Nephron progenitor cell (in vitro differentiated cells): Measurements from ENCODE around the gene EVI2B.

Experiments used
- DNase-seq: peaks from one replicate; pipeline ENCODE4 v3.0.0; 2021
- H3K27ac Mint-ChIP-seq: 2 replicates; pipeline ENCODE4 v1.8.0; 2021; ENCODE audit warnings: mild to moderate bottlenecking, moderate library complexity, mixed read lengths
- H3K27me3 Mint-ChIP-seq: 2 replicates; pipeline ENCODE4 v1.8.0; 2021; ENCODE audit warnings: mild to moderate bottlenecking, low read depth, mixed read lengths; ENCODE audit not compliant: poor library complexity
- H3K36me3 Mint-ChIP-seq: 2 replicates; pipeline ENCODE4 v1.8.0; 2021; ENCODE audit warnings: low read depth, mixed read lengths
- H3K4me1 Mint-ChIP-seq: 2 replicates; pipeline ENCODE4 v1.8.0; 2021; ENCODE audit warnings: mixed read lengths
- H3K4me3 Mint-ChIP-seq: 2 replicates; pipeline ENCODE4 v1.8.0; 2021; ENCODE audit warnings: mild to moderate bottlenecking, moderate library complexity, mixed read lengths
- H3K9me3 Mint-ChIP-seq: 2 replicates; pipeline ENCODE4 v1.8.0; 2021; ENCODE audit warnings: mild to moderate bottlenecking, moderate library complexity, mixed read lengths
- TF ChIP-seq, protein P1 (sequence below): fragments of 200-600 bp; sonication (generic); IDR thresholded peaks from 2 replicates; pipeline ENCODE4 v1.5.0; 2021; ENCODE audit warnings: antibody characterized with exemption

Gene EVI2B

DNA sequence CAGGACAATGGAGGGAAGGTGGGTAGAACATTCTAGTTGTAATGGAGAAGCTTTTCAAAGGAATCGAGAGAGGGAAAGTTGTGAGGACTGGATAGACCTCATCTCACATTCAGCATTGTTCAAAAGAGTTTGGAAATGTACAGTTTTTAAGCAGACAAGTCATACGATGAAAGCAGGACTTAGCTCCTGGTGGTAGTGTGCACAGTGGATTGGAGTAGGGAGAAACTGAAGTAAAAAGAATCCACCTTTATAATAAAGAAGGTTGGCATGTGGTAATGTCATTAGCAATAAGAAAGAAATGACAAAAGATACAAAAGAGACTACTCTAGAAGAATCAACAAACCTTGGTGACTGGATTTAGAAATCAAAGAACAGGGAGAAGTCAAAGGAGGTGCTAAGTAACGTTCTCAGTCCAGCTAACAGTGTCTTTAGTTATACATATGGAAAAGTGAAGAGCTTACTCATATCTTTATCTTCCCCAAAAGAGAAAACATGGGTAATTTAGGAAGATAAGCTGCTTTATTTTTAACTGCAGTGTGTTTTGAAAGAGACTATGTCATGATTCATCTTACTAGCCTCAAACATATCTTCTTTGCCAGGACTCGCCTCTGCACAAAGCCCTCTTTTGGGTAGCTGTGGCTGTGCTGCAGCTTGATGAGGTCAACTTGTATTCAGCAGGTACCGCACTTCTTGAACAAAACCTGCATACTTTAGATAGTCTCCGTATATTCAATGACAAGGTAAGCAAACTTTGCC is 26.2 kb upstream of the EVI2B start:
- H3K4me1 Mint-ChIP-seq = no peaks in the 10 kb centered on the region
- TF ChIP-seq, protein P1, sequence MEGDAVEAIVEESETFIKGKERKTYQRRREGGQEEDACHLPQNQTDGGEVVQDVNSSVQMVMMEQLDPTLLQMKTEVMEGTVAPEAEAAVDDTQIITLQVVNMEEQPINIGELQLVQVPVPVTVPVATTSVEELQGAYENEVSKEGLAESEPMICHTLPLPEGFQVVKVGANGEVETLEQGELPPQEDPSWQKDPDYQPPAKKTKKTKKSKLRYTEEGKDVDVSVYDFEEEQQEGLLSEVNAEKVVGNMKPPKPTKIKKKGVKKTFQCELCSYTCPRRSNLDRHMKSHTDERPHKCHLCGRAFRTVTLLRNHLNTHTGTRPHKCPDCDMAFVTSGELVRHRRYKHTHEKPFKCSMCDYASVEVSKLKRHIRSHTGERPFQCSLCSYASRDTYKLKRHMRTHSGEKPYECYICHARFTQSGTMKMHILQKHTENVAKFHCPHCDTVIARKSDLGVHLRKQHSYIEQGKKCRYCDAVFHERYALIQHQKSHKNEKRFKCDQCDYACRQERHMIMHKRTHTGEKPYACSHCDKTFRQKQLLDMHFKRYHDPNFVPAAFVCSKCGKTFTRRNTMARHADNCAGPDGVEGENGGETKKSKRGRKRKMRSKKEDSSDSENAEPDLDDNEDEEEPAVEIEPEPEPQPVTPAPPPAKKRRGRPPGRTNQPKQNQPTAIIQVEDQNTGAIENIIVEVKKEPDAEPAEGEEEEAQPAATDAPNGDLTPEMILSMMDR = no peak
- no peaks in the 10 kb centered on the region for H3K9me3 Mint-ChIP-seq
- DNase-seq = no peak
- no peak overlapping the region for H3K4me3 Mint-ChIP-seq
- H3K27ac Mint-ChIP-seq = no peak overlapping the region
- H3K27me3 Mint-ChIP-seq = no peaks in the 10 kb centered on the region
- peaks cover 41% of the 10 kb centered on the region for H3K36me3 Mint-ChIP-seq

DNA sequence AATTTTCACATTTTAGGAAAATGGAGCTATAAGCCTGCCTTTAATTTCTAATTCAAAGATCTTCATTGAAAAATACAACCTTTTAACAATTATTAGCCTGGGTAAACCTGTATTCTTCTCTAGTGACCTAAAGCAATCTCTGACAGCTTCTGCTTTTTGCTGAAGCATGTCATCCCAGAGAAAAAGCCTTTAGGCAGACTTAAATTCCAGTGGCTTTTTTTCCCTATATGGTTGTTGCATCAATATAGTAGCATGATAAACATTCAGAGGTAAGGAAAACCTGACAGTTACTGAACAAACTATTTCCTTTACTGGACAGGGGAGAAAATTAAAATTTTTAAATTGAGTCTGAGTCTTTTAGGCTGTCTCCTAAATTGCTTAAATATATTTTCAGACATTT is 15.4 kb upstream of the EVI2B start:
- H3K27ac Mint-ChIP-seq = no peak overlapping the region
- no peak overlapping the region for H3K4me3 Mint-ChIP-seq
- TF ChIP-seq, protein P1 = no peak
- DNase-seq = no peak
- peaks cover 40% of the 10 kb centered on the region for H3K36me3 Mint-ChIP-seq
- no peaks in the 10 kb centered on the region for H3K27me3 Mint-ChIP-seq
- H3K4me1 Mint-ChIP-seq = no peaks in the 10 kb centered on the region
- no peaks in the 10 kb centered on the region for H3K9me3 Mint-ChIP-seq

DNA sequence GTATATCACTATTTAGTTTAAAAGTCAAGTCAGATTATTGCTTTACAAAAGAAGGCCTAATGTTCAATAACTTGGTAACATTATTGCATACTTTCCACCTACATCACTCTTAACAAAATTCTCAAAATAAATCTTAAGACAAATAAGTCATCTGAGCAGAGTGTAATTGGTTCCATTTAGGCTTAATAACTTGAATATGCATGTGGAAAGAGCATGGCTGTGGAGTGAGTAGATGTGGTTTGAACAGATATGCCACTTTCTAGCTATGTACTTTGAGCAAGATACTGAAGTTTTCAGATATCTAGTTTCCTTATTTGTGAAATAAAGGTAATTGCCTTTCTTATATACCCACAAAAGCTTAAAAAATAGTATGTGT is 14.3 kb upstream of the EVI2B start:
- Mint-ChIP-seq H3K27ac (no peak overlapping the region), H3K4me1 (no peaks in the 10 kb centered on the region), H3K4me3 (no peak overlapping the region), H3K36me3 (peaks cover 40% of the 10 kb centered on the region), H3K27me3 (no peaks in the 10 kb centered on the region), H3K9me3 (no peaks in the 10 kb centered on the region)
- TF ChIP-seq, protein P1 = no peak
- DNase-seq = no peak

DNA sequence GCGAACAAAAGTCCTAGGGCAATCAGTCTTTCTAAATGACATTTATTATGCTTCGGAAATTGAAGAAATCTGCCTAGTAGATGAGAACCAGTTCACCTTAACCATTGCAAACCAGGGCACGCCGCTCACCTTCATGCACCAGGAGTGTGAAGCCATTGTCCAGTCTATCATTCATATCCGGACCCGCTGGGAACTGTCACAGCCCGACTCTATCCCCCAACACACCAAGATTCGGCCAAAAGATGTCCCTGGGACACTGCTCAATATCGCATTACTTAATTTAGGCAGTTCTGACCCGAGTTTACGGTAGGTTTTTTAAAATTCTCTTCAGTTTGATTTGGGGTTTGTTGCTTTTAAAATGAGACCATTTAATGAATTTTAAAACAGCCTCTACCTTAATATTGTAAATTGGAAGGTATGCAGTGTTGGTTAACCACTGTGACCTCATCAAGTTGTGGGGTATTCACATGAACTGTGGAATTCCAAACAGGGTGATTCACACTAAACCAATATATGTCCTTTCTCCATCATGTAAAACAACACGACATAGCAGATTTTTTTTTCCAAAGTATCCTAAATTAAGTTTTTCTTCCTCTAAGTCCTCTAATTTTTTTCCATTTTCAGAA is 13.8 kb upstream of the EVI2B start:
- H3K9me3 Mint-ChIP-seq = no peaks in the 10 kb centered on the region
- no peaks in the 10 kb centered on the region for H3K4me1 Mint-ChIP-seq
- no peaks in the 10 kb centered on the region for H3K27me3 Mint-ChIP-seq
- TF ChIP-seq, protein P1 = no peak
- no peak for DNase-seq
- H3K36me3 Mint-ChIP-seq = peaks cover 40% of the 10 kb centered on the region
- H3K27ac Mint-ChIP-seq = no peak overlapping the region
- H3K4me3 Mint-ChIP-seq = no peak overlapping the region

DNA sequence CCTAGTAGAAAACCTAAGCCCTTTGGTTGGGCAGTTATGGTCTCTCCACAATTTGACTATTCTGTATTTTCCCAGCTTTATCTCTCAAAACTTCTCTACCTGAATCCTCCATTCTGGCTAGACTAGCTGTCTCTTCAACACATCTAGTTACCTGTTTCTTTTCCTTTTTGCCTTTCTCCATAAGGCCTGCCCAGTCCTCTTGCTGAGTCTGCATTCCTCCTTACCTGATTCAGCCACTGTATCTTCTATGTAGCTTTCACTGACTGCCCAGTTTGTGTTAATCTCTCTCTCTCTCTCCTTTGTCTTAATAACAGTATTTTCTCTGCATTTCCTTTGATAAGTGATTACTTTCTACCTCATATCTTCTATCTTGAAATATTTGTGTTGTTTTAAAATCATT is 9.7 kb upstream of the EVI2B start:
- DNase-seq = no peak
- no peaks in the 10 kb centered on the region for H3K9me3 Mint-ChIP-seq
- H3K4me1 Mint-ChIP-seq = no peaks in the 10 kb centered on the region
- H3K36me3 Mint-ChIP-seq = peaks cover 38% of the 10 kb centered on the region
- no peak overlapping the region for H3K27ac Mint-ChIP-seq
- TF ChIP-seq, protein P1 = no peak
- H3K27me3 Mint-ChIP-seq = no peaks in the 10 kb centered on the region
- no peak overlapping the region for H3K4me3 Mint-ChIP-seq

DNA sequence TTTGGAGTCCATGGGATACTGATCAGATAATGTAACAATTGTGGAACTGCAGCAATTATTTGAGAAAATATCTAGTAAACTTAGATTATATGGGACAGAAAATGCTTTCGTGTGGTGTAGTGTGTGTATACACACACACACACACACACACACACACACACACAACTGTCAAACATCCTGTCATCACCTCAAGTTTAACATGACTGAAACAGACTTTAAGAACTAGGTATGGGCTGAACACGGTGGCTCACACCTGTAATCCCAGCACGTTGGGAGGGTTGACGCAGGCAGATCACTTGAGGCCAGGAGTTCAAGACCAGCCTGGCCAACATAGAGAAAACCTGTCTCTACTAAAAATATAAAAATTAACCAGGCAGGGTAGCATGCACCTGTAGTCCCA is 8.1 kb upstream of the EVI2B start:
- no peaks in the 10 kb centered on the region for H3K4me1 Mint-ChIP-seq
- no peak overlapping the region for H3K4me3 Mint-ChIP-seq
- H3K27me3 Mint-ChIP-seq = no peaks in the 10 kb centered on the region
- TF ChIP-seq, protein P1 = no peak
- no peak for DNase-seq
- peaks cover 28% of the 10 kb centered on the region for H3K36me3 Mint-ChIP-seq
- H3K27ac Mint-ChIP-seq = no peak overlapping the region
- no peaks in the 10 kb centered on the region for H3K9me3 Mint-ChIP-seq
